ENCODE measurements around the gene RBCK1. TPM values are rescaled to one million over a fixed set of nuclear protein-coding genes. Genes with fewer than 3 reads are reported as not detected.
"Not testable (repeated sequence)": the region's sequence is repeated elsewhere in the genome, so short reads cannot be mapped to it uniquely, and the experiment has no call there.

The RBCK1 gene
- total RNA-seq, 1 donor from 2014 or later = 73.9 TPM

- no peak for DNase-seq (ENCODE audit: low spot score)
- ATAC-seq = no peak
Observed at GRCh38 chr20:433300-433975, 25.3 kb downstream of the RBCK1 start.

GRCh38 chr20:434221-434620 is 26.1 kb downstream of the RBCK1 start:
- ATAC-seq = no peak

GRCh38 chr20:434661-435419 is 26.7 kb downstream of the RBCK1 start:
- DNase-seq (ENCODE audit: low spot score) = peak; percentile 87
- peak; percentile 81 for ATAC-seq

More at GRCh38 chr20:434221-434620, 26.1 kb downstream of the RBCK1 start:
- no peak for DNase-seq (ENCODE audit: low spot score)

- no peak for DNase-seq (ENCODE audit: low spot score)
- ATAC-seq = no peak
Observed at GRCh38 chr20:435558-435957, 27.5 kb downstream of the RBCK1 start.

DNA sequence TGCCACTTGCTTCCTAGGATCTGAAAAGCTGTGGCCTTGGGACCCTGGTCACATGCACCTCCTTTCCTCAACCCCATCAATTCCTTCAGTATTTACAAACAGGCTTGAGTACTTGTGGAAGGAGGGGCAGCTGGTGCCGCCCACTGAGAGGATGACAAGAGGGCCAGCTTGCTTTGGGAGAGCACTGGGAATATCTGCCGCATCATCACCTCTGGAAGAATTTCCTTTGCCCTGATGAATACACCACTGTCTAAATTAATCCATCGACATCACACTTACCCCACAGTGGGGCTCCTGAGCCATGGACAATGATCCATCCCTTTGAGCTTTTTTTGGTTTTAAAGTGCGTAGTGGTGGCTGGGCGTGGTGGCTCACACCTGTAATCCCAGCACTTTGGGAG is 28.4 kb downstream of the RBCK1 start:
- ATAC-seq = no peak
- DNase-seq (ENCODE audit: low spot score) = no peak

- DNase-seq (ENCODE audit: low spot score) (no peak), ATAC-seq (no peak)
Observed at GRCh38 chr20:437787-438486, 29.8 kb downstream of the RBCK1 start.

DNA sequence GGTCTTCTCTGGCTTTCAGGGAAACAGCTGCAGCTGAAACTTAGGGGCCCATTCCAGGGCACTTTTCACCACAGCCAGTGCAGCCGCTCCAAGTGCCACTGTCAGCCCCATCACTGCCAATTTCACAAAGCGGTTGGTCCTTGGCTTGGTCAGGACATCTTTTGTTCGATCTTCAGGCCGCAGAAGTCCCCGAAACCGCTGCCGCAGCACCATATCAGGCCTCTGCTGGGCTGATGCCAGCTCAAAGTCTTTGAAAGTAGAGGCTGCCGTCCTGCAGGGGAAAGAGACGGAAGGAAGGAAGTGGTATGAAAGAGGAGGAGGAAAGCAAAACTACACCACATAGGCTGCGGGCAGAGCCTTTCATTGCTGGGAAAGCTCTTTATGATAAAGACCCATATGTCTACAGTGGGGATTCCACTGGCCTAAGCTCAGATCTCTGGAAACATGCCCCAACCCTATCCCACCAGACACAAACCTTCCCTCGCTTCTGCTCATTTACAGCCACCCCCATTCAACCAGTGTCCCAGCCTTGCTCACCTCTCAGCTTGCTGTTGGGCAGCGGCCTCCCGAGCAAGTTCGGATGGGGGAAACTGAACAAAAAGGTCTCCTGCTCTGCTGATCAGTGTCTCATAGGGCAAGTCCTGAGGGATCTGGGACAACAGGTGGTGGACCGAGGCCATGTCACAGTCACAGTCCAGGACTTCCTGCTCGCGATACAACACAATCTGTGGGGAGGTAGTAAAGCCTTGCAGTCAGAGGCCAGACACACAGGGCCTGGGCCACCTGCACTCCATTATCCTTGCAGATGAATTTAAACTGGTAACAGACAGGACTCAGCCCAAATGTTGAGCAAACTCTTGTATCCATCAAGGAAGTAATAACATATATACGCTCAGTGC is 30.7 kb downstream of the RBCK1 start:
- ATAC-seq (no peak), DNase-seq (ENCODE audit: low spot score) (no peak)

DNA sequence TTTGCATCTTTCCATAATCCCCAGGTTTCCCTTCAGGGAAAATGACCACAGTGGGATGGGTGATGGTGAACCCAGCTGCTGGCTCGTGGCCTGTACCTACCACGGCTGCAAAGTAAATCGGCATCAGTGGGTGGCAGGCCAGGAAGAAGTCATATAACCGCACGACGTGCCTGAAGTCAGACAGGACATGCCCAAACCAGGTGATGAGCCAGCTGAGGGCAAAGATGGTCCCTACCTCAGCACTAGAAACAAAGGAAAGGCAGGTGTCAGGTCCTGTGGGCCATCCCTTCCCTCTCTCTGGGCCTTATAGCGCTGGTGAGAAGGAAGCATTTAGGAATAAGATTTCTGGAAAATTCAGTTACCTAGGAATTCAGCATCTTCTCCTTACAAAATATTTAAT is 32.0 kb downstream of the RBCK1 start:
- DNase-seq (ENCODE audit: low spot score) (no peak), ATAC-seq (no peak)

GRCh38 chr20:440636-441035 is 32.5 kb downstream of the RBCK1 start:
- DNase-seq (ENCODE audit: low spot score) (no peak), ATAC-seq (no peak)

GRCh38 chr20:443223-443775 is 35.2 kb downstream of the RBCK1 start:
- ATAC-seq = no peak
- DNase-seq (ENCODE audit: low spot score) = no peak

DNA sequence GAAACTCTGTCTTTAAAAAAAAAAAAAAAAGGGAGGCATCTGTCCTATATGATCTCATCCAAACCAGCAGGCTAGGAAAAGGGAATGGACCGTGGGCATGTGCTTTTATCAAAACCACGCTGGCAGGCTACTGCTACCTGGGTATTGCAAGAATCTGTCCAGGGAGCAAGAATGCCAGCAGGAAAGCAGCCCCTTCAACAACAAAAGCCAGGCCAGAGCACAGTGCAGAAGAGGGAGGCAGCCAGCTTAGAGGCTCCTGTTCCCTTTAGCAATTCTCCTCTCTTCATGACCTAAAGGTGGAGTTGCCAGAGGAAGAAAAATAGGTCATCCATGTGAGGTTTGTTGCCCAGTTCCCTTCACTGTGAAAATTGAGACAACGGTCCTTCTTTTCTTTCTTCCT is 36.0 kb downstream of the RBCK1 start:
- DNase-seq (ENCODE audit: low spot score) (no peak), ATAC-seq (no peak)

DNA sequence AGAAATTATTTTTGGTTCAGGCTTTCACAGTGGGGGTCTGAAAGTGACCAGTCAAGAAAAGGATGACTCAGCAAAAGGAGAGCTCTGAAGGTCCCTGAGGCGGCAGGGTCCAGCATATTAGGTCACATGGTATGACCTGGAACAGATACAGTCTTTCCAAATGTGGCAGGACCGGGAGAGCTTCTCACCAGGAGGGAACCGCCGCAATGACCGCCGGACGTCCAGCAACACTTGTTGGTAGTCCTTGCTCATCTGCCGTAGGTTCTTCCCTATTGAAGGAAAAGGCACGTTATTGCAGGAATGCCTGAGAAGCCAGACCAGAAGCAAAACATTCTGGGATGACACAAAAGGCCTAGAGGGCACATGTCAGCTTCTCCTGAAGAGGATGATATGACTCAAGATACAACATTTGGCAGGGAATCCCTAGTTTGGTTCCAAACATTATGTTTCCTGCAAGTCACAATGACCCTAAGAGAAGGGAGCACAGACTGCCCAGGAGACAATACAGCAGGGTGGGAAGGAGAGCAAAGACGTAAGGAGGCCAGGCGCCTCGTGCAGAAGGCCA is 36.8 kb downstream of the RBCK1 start:
- DNase-seq (ENCODE audit: low spot score) (no peak), ATAC-seq (peak; percentile 38)

DNA sequence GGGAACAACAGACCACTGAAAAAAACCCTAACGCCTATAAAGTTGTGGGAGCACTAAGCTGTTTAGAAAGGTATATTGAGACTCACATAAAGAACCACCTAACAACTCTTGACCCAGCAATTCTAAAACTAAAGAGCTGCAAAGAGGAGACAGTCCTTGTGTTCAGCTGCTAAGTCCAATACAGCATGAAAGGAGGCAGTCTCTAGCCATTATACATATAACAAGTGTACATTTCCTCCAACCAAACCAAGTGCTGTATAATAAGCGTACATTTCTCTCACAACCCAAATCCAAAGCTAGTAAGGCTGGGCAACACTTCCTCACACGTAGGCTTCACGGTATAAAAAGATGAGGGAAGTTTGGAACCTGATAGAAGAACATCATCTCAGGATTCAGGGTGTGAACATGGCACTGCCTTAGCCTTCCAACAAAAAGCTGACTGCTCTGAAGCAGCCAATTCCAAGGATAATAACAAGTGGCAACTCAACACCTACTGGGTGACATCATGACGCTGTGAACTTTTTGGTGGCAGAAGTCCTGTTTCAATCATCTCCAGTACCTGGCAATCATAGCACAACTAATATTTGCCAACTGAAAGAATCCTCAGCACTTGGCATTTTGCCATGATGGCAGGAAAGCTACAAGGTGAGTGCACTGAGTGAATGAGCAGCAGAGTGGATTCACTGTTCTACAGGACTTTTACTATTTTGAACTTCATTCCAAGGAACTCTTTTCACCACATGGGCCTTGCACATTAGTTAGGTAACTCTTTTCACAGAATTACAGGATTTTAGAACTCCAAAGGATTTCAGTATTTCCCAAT is 37.6 kb downstream of the RBCK1 start:
- no peak for DNase-seq (ENCODE audit: low spot score)

GRCh38 chr20:452021-452420 is 43.9 kb downstream of the RBCK1 start:
- ATAC-seq; DNase-seq (ENCODE audit: low spot score): not testable (repeated sequence)

More for the DNA sequence above, 37.6 kb downstream of the RBCK1 start:
- ATAC-seq = peak; percentile 82

GRCh38 chr20:454951-455350 is 46.9 kb downstream of the RBCK1 start:
- ATAC-seq (no peak), DNase-seq (ENCODE audit: low spot score) (no peak)

DNA sequence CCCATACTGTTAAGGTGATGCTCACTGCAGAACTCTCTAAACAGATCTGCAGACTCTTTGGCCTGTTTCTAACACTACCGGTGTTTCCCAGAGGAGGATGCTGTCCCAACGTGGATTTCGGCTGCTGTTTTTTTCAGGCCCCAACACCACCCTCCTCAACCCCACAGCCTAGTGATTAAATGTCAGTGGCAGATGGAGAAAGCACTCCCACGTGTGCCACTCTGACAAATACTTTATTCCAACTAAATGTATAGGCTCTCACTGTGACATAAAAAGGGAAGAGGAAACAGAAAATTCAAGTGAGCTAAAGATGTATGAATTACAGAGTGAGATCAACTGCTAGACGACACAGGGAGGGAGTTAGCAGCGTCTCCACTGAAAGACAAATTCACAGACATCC is 50.7 kb downstream of the RBCK1 start:
- no peak for DNase-seq (ENCODE audit: low spot score)
- no peak for ATAC-seq

GRCh38 chr20:460180-460579 is 52.1 kb downstream of the RBCK1 start:
- no peak for DNase-seq (ENCODE audit: low spot score)
- no peak for ATAC-seq

GRCh38 chr20:460707-461106 is 52.6 kb downstream of the RBCK1 start:
- DNase-seq (ENCODE audit: low spot score) (peak; percentile 67), ATAC-seq (peak; percentile 41)

Data from left lobe of liver (tissue), 2 donors.